ENCODE results near the gene RPUSD4.

DNA sequence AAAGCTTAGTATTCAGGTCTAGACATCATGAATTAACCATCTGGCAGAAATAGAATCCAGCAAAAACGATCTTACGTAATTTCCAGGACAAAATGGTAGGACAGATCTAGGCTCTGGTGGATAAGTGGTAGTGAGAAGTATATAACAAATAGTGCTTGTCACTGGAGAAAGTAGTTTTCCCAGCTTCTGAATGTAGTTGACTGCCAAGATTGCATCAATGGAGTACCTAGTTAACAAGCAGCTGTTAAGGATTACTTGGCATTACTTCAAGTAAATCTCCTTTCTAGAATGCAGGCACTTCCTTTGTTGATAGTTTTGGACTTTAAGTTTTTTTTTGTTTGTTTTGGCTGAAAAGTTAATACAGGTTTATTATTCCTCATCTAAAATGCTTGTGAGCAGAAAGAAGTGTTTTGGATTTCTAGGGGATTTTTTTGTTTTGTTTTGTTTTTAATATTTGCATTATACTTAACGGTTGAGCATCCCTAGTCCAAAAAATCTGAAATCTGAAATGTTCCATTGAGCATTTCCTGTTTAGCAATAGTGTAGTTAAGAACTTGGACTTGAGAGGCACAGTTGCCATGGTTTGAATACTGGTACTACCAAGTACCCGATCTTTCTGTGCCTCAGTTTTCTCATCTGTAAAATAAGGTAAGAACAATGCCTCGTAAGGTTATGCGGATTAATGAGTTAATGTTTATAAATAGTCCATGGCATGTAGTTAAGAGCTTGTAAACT, 20.4 kb upstream of the RPUSD4 start:
- TF ChIP-seq, protein P1, sequence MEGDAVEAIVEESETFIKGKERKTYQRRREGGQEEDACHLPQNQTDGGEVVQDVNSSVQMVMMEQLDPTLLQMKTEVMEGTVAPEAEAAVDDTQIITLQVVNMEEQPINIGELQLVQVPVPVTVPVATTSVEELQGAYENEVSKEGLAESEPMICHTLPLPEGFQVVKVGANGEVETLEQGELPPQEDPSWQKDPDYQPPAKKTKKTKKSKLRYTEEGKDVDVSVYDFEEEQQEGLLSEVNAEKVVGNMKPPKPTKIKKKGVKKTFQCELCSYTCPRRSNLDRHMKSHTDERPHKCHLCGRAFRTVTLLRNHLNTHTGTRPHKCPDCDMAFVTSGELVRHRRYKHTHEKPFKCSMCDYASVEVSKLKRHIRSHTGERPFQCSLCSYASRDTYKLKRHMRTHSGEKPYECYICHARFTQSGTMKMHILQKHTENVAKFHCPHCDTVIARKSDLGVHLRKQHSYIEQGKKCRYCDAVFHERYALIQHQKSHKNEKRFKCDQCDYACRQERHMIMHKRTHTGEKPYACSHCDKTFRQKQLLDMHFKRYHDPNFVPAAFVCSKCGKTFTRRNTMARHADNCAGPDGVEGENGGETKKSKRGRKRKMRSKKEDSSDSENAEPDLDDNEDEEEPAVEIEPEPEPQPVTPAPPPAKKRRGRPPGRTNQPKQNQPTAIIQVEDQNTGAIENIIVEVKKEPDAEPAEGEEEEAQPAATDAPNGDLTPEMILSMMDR (conservative IDR thresholded peaks at IDR 0.05; ENCODE audit: low read depth in 2 of 2) = no peak
- no peak for TF ChIP-seq POLR2AphosphoS5 (IDR thresholded peaks at IDR 0.05; ENCODE audit: low read depth)

All from GM23338 (cell line).